Dedifferentiated amniotic fluid mesenchymal stem cell (primary cell): ENCODE measurements around the gene SUPV3L1.
"Not testable (repeated sequence)": the region's sequence is repeated elsewhere in the genome, so short reads cannot be mapped to it uniquely, and the experiment has no call there.

Source experiments
- DNase-seq: peaks from one replicate; pipeline ENCODE4 v3.0.0-alpha.2; 2016; ENCODE audit errors: extremely low spot score

The SUPV3L1 gene

GRCh38 chr10:69230128-69230527 lies 50.1 kb downstream of the SUPV3L1 start:
- no peak for DNase-seq

DNA sequence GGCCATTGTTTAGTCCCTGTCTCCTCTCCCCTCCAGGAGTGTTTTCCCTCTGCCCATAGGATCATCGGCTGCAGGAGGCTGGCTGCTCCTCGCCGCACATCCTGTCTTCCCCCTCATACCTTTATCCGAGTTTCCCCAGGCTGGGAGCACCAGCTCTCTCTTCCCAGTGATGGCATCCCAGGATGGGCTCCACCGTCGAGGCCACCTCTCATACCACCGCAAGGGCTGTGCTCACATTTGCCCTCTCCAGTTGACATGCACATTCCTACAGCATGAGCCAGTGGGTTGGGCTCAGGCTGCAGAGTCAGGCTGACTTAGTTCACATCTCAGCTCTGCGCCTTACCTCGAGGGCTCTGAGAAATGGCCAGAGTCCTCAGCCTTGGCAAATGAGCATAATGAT lies 52.2 kb downstream of the SUPV3L1 start:
- DNase-seq, result peak; percentile 61

DNA sequence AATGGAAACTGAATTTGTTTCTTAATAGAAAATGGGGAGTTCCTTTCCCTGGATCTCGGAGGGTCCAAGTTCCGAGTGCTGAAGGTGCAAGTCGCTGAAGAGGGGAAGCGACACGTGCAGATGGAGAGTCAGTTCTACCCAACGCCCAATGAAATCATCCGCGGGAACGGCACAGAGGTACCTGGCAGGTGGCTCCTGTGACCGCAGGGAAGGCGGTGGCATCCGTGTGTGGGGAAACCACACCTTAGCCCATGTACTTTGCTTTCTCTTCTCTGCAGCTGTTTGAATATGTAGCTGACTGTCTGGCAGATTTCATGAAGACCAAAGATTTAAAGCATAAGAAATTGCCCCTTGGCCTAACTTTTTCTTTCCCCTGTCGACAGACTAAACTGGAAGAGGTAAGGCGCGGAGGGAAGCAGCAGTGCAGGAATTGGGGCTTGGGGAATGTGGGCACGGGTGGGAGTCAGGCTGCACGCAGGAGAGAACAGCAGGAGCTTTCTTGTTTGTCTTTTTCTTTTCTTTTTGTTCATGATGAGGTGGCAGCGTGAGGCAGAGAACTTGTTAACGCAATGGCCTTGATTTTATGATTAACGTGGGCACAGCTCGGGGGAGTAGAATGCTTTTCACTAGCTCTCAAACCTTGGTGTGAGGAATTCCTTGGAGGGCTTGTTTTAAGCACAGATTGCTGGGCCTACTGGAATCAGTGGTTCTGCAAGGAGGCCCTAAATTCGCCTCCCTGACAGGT lies 52.9 kb downstream of the SUPV3L1 start:
- no peak for DNase-seq

GRCh38 chr10:69234447-69234846 lies 54.4 kb downstream of the SUPV3L1 start:
- DNase-seq, result no peak

GRCh38 chr10:69237528-69238159 lies 57.6 kb downstream of the SUPV3L1 start:
- peak; percentile 74 for DNase-seq

- DNase-seq, result no peak
These were observed 59.1 kb downstream of the SUPV3L1 start for GRCh38 chr10:69239136-69239535.

DNA sequence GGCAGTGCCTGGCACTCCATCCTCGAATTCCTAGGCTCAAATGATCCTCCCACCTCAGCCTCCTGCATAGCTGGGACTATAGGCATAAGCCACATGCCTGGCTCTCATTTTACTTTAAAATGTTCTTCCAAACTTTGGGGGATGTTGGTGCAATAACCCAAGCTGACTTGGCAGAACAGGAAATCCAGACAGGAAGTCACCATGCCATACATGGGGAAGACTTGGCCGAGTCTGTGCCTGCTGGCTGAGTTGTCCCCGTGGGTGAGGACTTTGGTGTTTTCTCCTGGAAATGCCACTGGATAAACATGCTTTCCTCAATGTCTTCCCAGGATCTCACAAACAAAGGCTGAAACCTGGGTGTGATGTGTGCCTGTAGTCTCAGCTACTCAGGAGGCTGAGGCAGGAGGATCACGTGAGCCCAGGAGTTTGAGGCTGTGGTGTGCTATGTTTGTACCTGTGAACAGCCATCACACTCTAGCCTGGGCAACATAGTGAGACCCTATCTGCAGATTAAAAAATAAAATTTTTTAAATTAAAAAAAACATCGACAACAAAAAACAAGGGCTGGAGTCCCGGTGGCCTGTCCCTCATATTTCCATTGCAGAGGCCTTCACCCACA lies 59.9 kb downstream of the SUPV3L1 start:
- no peak for DNase-seq

DNA sequence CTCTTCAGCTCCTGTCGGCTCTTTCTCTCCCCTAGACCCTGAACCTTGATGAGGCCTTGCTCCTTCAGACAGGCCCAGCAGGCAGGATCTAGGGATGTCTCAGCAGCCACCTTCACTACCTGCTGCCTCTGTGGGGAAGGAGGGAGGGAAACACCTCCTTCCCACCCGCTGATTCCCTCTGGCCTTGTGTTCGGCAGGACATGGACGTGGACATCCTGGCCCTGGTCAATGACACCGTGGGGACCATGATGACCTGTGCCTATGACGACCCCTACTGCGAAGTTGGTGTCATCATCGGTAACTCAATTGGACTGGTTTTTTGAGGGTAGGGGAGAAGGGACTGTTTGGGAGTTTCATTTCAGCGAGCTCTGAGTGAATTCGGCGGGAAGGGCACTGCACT lies 60.4 kb downstream of the SUPV3L1 start:
- DNase-seq, result no peak

GRCh38 chr10:69241575-69241974 lies 61.5 kb downstream of the SUPV3L1 start:
- DNase-seq, result no peak

DNA sequence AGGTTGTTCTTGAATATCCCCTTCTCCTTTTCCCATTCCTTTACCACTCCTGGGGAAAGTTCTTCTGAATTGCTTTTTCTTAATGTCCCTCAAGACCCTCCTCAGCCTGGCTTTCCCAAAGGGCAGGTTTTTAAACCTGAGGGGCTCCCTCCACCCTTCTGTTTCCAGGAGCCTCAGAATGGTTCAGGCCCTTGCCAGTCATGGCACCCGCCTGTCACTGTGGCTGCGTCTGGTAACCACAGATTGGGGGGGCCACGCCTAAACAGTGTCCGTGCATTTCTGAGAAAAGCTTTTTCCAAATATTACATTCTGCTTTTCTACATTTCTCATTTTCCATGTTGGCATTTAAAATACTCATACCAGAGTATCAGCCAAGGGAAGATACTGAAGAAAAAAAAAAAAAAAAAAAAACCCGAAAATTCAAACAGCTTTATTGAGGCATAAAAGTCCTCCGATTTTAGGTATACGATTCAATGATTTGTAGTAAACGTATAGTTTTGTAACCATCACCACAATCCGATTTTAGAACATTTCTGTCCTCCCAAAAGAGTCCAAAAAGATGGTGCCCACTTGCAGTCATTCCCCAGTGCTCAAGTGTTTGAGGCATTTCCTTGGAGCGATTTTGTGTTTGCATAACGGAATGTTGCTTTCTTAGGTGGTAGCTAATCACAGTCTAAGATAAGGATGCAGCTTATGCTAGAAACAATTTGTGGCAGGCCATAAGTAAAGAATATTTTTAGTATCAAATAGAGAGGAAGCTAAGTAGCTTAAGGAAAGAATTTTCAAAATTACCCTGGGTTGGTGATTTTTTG lies 62.2 kb downstream of the SUPV3L1 start:
- DNase-seq, result no peak

DNA sequence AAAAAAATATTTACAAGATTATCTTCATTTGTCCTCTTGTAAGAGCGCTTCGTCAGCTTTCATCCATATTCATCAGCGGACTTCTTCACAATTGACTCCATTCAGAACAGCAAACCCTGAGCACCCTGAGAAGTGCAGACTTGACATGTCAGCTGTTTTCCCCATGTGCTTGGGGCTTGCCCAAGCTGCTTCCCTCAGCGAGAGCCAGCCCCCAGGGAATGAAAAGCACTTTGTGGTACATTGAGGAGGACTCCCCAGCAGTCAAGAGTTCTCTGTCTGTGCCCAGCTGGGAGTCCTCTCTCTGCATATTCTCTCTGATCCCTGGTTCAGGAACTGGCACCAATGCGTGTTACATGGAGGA lies 62.8 kb downstream of the SUPV3L1 start:
- DNase-seq, result no peak

- DNase-seq, result no peak
These were observed 63.8 kb downstream of the SUPV3L1 start for GRCh38 chr10:69243817-69244216.

DNA sequence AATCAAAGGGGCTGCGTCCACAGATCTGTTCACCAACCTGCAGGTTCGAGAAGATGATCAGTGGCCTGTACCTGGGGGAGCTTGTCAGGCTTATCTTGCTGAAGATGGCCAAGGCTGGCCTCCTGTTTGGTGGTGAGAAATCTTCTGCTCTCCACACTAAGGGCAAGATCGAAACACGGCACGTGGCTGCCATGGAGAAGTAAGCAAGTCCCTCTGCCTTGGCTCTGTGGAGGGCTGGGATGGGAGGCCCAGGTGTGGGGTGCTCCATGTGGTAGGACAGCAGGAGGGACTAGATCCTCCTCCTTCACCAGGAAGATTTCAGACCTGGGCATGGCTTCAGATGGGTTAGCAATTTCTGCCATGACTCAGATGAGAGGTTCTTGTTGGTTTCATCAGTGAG lies 66.0 kb downstream of the SUPV3L1 start:
- no peak for DNase-seq

- no peak for DNase-seq
These were observed 66.7 kb downstream of the SUPV3L1 start for GRCh38 chr10:69246581-69247312.

GRCh38 chr10:69247313-69247710 lies 67.3 kb downstream of the SUPV3L1 start:
- DNase-seq, result no peak

DNA sequence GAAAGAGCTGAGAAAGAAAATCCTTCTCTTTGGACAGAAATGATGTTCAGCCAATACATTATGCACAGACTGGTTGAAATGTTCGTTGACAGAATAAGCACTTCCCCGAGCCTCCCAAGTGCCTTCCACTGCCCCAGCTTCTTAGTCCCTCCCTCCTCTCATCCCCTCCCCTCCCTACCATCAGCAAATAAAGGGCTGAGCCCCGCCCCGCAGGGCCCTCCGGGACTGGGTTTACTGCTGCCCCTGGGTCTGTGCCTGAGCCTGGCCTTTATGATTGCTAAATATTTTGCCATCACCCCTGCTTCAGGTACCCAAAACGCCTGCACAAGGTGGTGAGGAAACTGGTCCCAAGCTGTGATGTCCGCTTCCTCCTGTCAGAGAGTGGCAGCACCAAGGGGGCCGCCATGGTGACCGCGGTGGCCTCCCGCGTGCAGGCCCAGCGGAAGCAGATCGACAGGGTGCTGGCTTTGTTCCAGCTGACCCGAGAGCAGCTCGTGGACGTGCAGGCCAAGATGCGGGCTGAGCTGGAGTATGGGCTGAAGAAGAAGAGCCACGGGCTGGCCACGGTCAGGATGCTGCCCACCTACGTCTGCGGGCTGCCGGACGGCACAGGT lies 68.2 kb downstream of the SUPV3L1 start:
- no peak for DNase-seq

DNA sequence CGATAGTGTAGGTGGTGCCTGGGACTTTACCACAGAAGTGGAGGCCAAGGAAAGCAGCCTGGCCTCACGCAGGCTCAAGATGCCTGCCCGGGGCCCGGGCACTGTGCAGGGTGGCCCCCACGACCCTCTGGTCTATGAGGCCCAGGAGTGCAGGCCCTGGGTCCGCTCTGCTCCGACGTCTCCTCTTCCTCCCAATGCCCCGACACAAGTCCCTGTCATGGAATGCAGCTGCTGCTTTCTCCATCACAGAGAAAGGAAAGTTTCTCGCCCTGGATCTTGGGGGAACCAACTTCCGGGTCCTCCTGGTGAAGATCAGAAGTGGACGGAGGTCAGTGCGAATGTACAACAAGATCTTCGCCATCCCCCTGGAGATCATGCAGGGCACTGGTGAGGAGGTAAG lies 70.0 kb downstream of the SUPV3L1 start:
- DNase-seq, result no peak

GRCh38 chr10:69251417-69251816 lies 71.4 kb downstream of the SUPV3L1 start:
- not testable (repeated sequence) for DNase-seq

DNA sequence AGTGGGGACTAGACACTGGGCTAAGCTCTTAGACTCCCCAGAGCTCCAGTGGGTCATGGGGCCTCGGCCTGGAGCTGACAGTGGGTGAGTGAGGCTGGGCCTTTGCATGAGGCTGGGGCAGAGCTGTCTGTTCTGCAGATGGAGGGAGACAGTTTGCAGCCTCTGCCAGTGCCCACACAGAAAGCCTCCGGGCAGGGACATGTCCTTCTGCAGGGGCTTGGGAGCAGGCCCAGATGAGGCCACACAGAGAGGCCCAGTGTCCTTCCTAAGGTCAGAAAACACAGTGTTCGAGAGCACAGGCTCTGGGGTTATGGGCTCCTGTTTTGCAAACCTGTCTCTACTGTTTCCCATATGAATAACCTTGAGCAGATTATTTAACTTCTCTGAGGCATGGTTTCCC lies 73.1 kb downstream of the SUPV3L1 start:
- DNase-seq, result no peak

DNA sequence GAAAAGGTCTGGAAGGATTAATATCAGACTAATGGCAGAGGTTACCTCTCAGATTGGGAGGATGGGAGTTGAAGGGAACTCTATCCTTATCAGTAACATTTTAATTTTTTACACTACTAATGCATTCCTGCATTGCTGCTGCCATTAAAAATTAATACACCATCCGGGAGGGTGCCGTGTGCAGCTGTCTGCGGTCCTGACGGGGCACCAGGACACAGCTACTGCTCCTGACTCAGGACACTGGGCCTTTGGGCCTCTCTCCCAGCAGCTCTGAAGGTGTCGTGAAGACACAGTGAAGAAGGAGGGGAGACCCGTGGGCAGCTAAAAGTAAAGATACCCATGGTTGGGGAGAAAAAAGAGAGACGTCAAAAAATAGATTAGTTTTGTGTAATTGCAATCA lies 74.8 kb downstream of the SUPV3L1 start:
- no peak for DNase-seq
